ENCODE data around the gene POR. TPM values are rescaled to one million over a fixed set of nuclear protein-coding genes. Genes with fewer than 3 reads are reported as not detected.
"Not testable (repeated sequence)": the region's sequence is repeated elsewhere in the genome, so short reads cannot be mapped to it uniquely, and the experiment has no call there.

Gene POR
- total and polyA plus RNA-seq, 2 donors, result 44.6 to 114 TPM

- peaks cover 0 to 2% of the 10 kb centered on the region in 2 donors for H3K27me3 ChIP-seq (ENCODE audit: control insufficient read depth in 2 of 2, insufficient read depth in 1 of 2, low read length in 1 of 2)
- H3K27ac ChIP-seq (ENCODE audit: low read depth in 1 of 2, low read length in 1 of 2), result no peak overlapping the region
- peaks cover 15 to 17% of the 10 kb centered on the region in 2 donors for H3K36me3 ChIP-seq (ENCODE audit: control insufficient read depth in 2 of 2, insufficient read depth in 2 of 2, low read length in 1 of 2)
- H3K9me3 ChIP-seq (ENCODE audit: control insufficient read depth in 2 of 2, insufficient read depth in 1 of 2, low read length in 1 of 2), result peaks cover 0 to 5% of the 10 kb centered on the region in 2 donors
- DNase-seq (ENCODE audit: low read depth in 6 of 9, low spot score in 9 of 9), result no peak
- 98% methylated on average over 5 of the region's 5 CpGs for WGBS
- H3K4me1 ChIP-seq (ENCODE audit: control insufficient read depth in 2 of 2, insufficient read depth in 2 of 2, low read length in 2 of 2), result peaks cover 8 to 12% of the 10 kb centered on the region in 2 donors
- H3K4me3 ChIP-seq (ENCODE audit: low read length in 2 of 2), result no peak overlapping the region
These were observed 81.0 kb downstream of the POR start for GRCh38 chr7:75995996-75996395.

- WGBS, result 95% methylated on average over 4 of the region's 4 CpGs
These were observed 81.5 kb downstream of the POR start for GRCh38 chr7:75996476-75996875.

GRCh38 chr7:75998038-75998437 is 83.1 kb downstream of the POR start:
- Histone ChIP-seq H3K36me3 (ENCODE audit: control insufficient read depth in 2 of 2, insufficient read depth in 2 of 2, low read length in 1 of 2) (peaks cover 21 to 31% of the 10 kb centered on the region in 2 donors), H3K27ac (ENCODE audit: low read depth in 1 of 2, low read length in 1 of 2) (no peak overlapping the region), H3K4me1 (ENCODE audit: control insufficient read depth in 2 of 2, insufficient read depth in 2 of 2, low read length in 2 of 2) (peaks cover 8 to 12% of the 10 kb centered on the region in 2 donors), H3K27me3 (ENCODE audit: control insufficient read depth in 2 of 2, insufficient read depth in 1 of 2, low read length in 1 of 2) (peaks cover 0 to 2% of the 10 kb centered on the region in 2 donors), H3K9me3 (ENCODE audit: control insufficient read depth in 2 of 2, insufficient read depth in 1 of 2, low read length in 1 of 2) (peaks cover 0 to 5% of the 10 kb centered on the region in 2 donors), H3K4me3 (ENCODE audit: low read length in 2 of 2) (no peak overlapping the region)
- no peak for DNase-seq (ENCODE audit: low read depth in 6 of 9, low spot score in 9 of 9)
- 98% methylated on average over 1 of the region's 1 CpG for WGBS

More at GRCh38 chr7:75996476-75996875, 81.5 kb downstream of the POR start:
- Histone ChIP-seq H3K4me1 (ENCODE audit: control insufficient read depth in 2 of 2, insufficient read depth in 2 of 2, low read length in 2 of 2) (peaks cover 8 to 12% of the 10 kb centered on the region in 2 donors), H3K4me3 (ENCODE audit: low read length in 2 of 2) (no peak overlapping the region), H3K27ac (ENCODE audit: low read depth in 1 of 2, low read length in 1 of 2) (no peak overlapping the region), H3K9me3 (ENCODE audit: control insufficient read depth in 2 of 2, insufficient read depth in 1 of 2, low read length in 1 of 2) (peaks cover 0 to 5% of the 10 kb centered on the region in 2 donors), H3K36me3 (ENCODE audit: control insufficient read depth in 2 of 2, insufficient read depth in 2 of 2, low read length in 1 of 2) (peaks cover 18 to 19% of the 10 kb centered on the region in 2 donors), H3K27me3 (ENCODE audit: control insufficient read depth in 2 of 2, insufficient read depth in 1 of 2, low read length in 1 of 2) (peaks cover 0 to 2% of the 10 kb centered on the region in 2 donors)
- DNase-seq (ENCODE audit: low read depth in 6 of 9, low spot score in 9 of 9), result no peak

- no peaks in the 10 kb centered on the region for H3K9me3 ChIP-seq (ENCODE audit: control insufficient read depth in 2 of 2, insufficient read depth in 1 of 2, low read length in 1 of 2)
- H3K4me1 ChIP-seq (ENCODE audit: control insufficient read depth in 2 of 2, insufficient read depth in 2 of 2, low read length in 2 of 2), result peaks cover 0 to 3% of the 10 kb centered on the region in 2 donors
- peaks cover 33 to 46% of the 10 kb centered on the region in 2 donors for H3K36me3 ChIP-seq (ENCODE audit: control insufficient read depth in 2 of 2, insufficient read depth in 2 of 2, low read length in 1 of 2)
- H3K27me3 ChIP-seq (ENCODE audit: control insufficient read depth in 2 of 2, insufficient read depth in 1 of 2, low read length in 1 of 2), result no peaks in the 10 kb centered on the region
- H3K27ac ChIP-seq (ENCODE audit: low read depth in 1 of 2, low read length in 1 of 2), result no peak overlapping the region
- WGBS, result 98% methylated on average over 11 of the region's 11 CpGs
- no peak overlapping the region for H3K4me3 ChIP-seq (ENCODE audit: low read length in 2 of 2)
- no peak for DNase-seq (ENCODE audit: low read depth in 6 of 9, low spot score in 9 of 9)
These were observed 85.6 kb downstream of the POR start for GRCh38 chr7:76000566-76000965.

GRCh38 chr7:76002139-76002538 is 87.2 kb downstream of the POR start:
- WGBS, result 95% methylated on average over 6 of the region's 6 CpGs
- no peak for DNase-seq (ENCODE audit: low read depth in 6 of 9, low spot score in 9 of 9)
- Histone ChIP-seq H3K9me3 (ENCODE audit: control insufficient read depth in 2 of 2, insufficient read depth in 1 of 2, low read length in 1 of 2) (no peaks in the 10 kb centered on the region), H3K4me1 (ENCODE audit: control insufficient read depth in 2 of 2, insufficient read depth in 2 of 2, low read length in 2 of 2) (no peaks in the 10 kb centered on the region), H3K27ac (ENCODE audit: low read depth in 1 of 2, low read length in 1 of 2) (no peak overlapping the region), H3K36me3 (ENCODE audit: control insufficient read depth in 2 of 2, insufficient read depth in 2 of 2, low read length in 1 of 2) (peaks cover 32 to 40% of the 10 kb centered on the region in 2 donors), H3K4me3 (ENCODE audit: low read length in 2 of 2) (no peak overlapping the region), H3K27me3 (ENCODE audit: control insufficient read depth in 2 of 2, insufficient read depth in 1 of 2, low read length in 1 of 2) (no peaks in the 10 kb centered on the region)

- WGBS, result 98% methylated on average over 3 of the region's 3 CpGs
- H3K36me3 ChIP-seq (ENCODE audit: control insufficient read depth in 2 of 2, insufficient read depth in 2 of 2, low read length in 1 of 2), result peaks cover 32 to 40% of the 10 kb centered on the region in 2 donors
These were observed 87.9 kb downstream of the POR start for GRCh38 chr7:76002822-76003221.

GRCh38 chr7:76003351-76003750 is 88.4 kb downstream of the POR start:
- DNase-seq (ENCODE audit: low read depth in 6 of 9, low spot score in 9 of 9), result no peak
- H3K36me3 ChIP-seq (ENCODE audit: control insufficient read depth in 2 of 2, insufficient read depth in 2 of 2, low read length in 1 of 2), result peaks cover 32 to 40% of the 10 kb centered on the region in 2 donors
- 96% methylated on average over 10 of the region's 10 CpGs for WGBS
- H3K9me3 ChIP-seq (ENCODE audit: control insufficient read depth in 2 of 2, insufficient read depth in 1 of 2, low read length in 1 of 2), result no peaks in the 10 kb centered on the region
- H3K27me3 ChIP-seq (ENCODE audit: control insufficient read depth in 2 of 2, insufficient read depth in 1 of 2, low read length in 1 of 2), result no peaks in the 10 kb centered on the region
- no peak overlapping the region for H3K4me3 ChIP-seq (ENCODE audit: low read length in 2 of 2)
- peaks cover 2 to 3% of the 10 kb centered on the region in 2 donors for H3K4me1 ChIP-seq (ENCODE audit: control insufficient read depth in 2 of 2, insufficient read depth in 2 of 2, low read length in 2 of 2)
- H3K27ac ChIP-seq (ENCODE audit: low read depth in 1 of 2, low read length in 1 of 2), result no peak overlapping the region

More at GRCh38 chr7:76002822-76003221, 87.9 kb downstream of the POR start:
- DNase-seq (ENCODE audit: low read depth in 6 of 9, low spot score in 9 of 9), result no peak
- H3K9me3 ChIP-seq (ENCODE audit: control insufficient read depth in 2 of 2, insufficient read depth in 1 of 2, low read length in 1 of 2), result no peaks in the 10 kb centered on the region
- no peaks in the 10 kb centered on the region for H3K27me3 ChIP-seq (ENCODE audit: control insufficient read depth in 2 of 2, insufficient read depth in 1 of 2, low read length in 1 of 2)
- no peak overlapping the region for H3K4me3 ChIP-seq (ENCODE audit: low read length in 2 of 2)
- no peaks in the 10 kb centered on the region for H3K4me1 ChIP-seq (ENCODE audit: control insufficient read depth in 2 of 2, insufficient read depth in 2 of 2, low read length in 2 of 2)
- no peak overlapping the region for H3K27ac ChIP-seq (ENCODE audit: low read depth in 1 of 2, low read length in 1 of 2)

GRCh38 chr7:76005004-76005403 is 90.0 kb downstream of the POR start:
- not testable (repeated sequence) for H3K27ac ChIP-seq (ENCODE audit: low read depth in 1 of 2, low read length in 1 of 2); DNase-seq (ENCODE audit: low read depth in 6 of 9, low spot score in 9 of 9); H3K27me3 ChIP-seq (ENCODE audit: control insufficient read depth in 2 of 2, insufficient read depth in 1 of 2, low read length in 1 of 2); H3K4me3 ChIP-seq (ENCODE audit: low read length in 2 of 2); H3K9me3 ChIP-seq (ENCODE audit: control insufficient read depth in 2 of 2, insufficient read depth in 1 of 2, low read length in 1 of 2)
- Histone ChIP-seq H3K36me3 (ENCODE audit: control insufficient read depth in 2 of 2, insufficient read depth in 2 of 2, low read length in 1 of 2) (peaks cover 32 to 40% of the 10 kb centered on the region in 2 donors), H3K4me1 (ENCODE audit: control insufficient read depth in 2 of 2, insufficient read depth in 2 of 2, low read length in 2 of 2) (peaks cover 15 to 18% of the 10 kb centered on the region in 2 donors)
- 85% methylated on average over 4 of the region's 4 CpGs for WGBS

GRCh38 chr7:76008156-76008687 is 93.3 kb downstream of the POR start:
- Histone ChIP-seq H3K4me1 (ENCODE audit: control insufficient read depth in 2 of 2, insufficient read depth in 2 of 2, low read length in 2 of 2) (peaks cover 19 to 21% of the 10 kb centered on the region in 2 donors), H3K27ac (ENCODE audit: low read depth in 1 of 2, low read length in 1 of 2) (no peak overlapping the region), H3K4me3 (ENCODE audit: low read length in 2 of 2) (no peak overlapping the region), H3K36me3 (ENCODE audit: control insufficient read depth in 2 of 2, insufficient read depth in 2 of 2, low read length in 1 of 2) (peaks cover 25 to 29% of the 10 kb centered on the region in 2 donors), H3K9me3 (ENCODE audit: control insufficient read depth in 2 of 2, insufficient read depth in 1 of 2, low read length in 1 of 2) (no peaks in the 10 kb centered on the region), H3K27me3 (ENCODE audit: control insufficient read depth in 2 of 2, insufficient read depth in 1 of 2, low read length in 1 of 2) (peaks cover 0 to 6% of the 10 kb centered on the region in 2 donors)
- DNase-seq (ENCODE audit: low read depth in 6 of 9, low spot score in 9 of 9), result peak in 1 of 9 donors; percentile 27
- 53% methylated on average over 8 of the region's 8 CpGs for WGBS
